ACC112 (cell line): ENCODE data around the gene FBN3.

Experiments used
- H2AFZ ChIP-seq: fragments of 200-600 bp; sonication (generic); one replicate; pipeline ENCODE4 v1.6.0; 2017; ENCODE audit warnings: antibody characterized with exemption, low read length; ENCODE audit not compliant: unreplicated experiment
- H3K27ac ChIP-seq: fragments of 200-600 bp; sonication (generic); 2 replicates; pipeline ENCODE4 v1.5.1; 2014; ENCODE audit warnings: low read depth, mild to moderate bottlenecking, antibody characterized with exemption, low read length, moderate library complexity
- H3K27me3 ChIP-seq: fragments of 200-600 bp; sonication (generic); 2 replicates; pipeline ENCODE4 v1.6.1; 2014; ENCODE audit warnings: mild to moderate bottlenecking, antibody characterized with exemption, low read length, moderate library complexity, mixed read lengths; ENCODE audit not compliant: insufficient read depth
- H3K36me3 ChIP-seq: fragments of 200-600 bp; sonication (generic); 2 replicates; pipeline ENCODE4 v1.6.1; 2016; ENCODE audit warnings: mild to moderate bottlenecking, antibody characterized with exemption, low read length, moderate library complexity, mixed read lengths; ENCODE audit not compliant: insufficient read depth
- H3K4me1 ChIP-seq: fragments of 200-600 bp; sonication (generic); one replicate; pipeline ENCODE4 v1.6.1; 2016; ENCODE audit warnings: low read length, mixed read lengths; ENCODE audit not compliant: insufficient read depth, unreplicated experiment, control insufficient read depth
- H3K4me3 ChIP-seq: fragments of 200-600 bp; sonication (generic); 2 replicates; pipeline ENCODE4 v1.5.1; 2014; ENCODE audit warnings: mild to moderate bottlenecking, low read depth, low read length
- H3K79me2 ChIP-seq: fragments of 200-600 bp; sonication (generic); one replicate; pipeline ENCODE4 v1.6.0; 2016; ENCODE audit warnings: low read length; ENCODE audit not compliant: control insufficient read depth, unreplicated experiment, insufficient read depth

FBN3 gene

DNA sequence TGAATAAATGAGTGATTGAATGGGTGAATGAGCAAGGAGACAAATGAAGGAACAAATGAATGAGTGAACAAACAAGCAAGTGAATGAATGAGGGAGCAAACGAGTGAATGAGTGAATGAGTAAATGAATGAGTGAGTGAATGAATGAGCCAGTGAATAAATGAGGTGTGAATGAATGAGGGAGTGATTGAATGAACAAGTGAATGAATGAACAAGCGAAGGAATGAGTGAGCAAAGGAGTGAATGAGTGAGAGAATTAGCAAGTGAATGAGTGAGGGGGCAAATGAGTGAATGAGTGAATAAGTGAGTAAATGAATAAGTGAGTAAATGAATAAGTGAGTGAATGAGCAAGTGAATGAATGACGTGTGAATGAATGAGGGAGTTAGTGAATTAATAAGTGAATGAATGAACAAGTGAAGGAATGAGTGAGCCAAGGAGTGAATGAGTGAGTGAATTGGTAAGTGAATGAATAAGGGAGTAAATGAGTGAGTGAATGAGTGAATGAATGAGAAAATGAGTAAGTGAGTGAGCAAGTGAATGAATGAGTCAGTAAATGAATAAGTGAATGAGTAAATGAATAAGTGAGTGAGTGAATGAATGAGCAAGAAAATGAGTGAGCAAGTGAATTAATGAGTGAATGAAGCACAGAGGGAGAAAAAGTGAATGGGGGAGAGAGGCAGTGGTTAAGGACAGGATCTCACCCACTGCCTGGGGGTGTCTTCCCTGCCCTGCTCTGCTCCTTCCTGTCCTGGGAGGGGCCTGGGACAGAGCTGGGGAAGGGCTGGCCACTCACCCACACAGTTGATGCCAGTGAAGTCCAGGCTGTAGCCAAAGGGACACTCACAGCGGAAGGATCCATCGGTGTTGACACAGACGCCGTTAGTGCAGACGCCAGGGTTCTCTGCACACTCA, 60.4 kb downstream of the FBN3 start:
- Histone ChIP-seq H3K36me3 (no peaks in the 10 kb centered on the region), H3K4me3 (no peak overlapping the region), H3K79me2 (no peaks in the 10 kb centered on the region), H3K4me1 (no peaks in the 10 kb centered on the region), H3K27ac (no peak overlapping the region), H2AFZ (no peak overlapping the region), H3K27me3 (no peaks in the 10 kb centered on the region)

DNA sequence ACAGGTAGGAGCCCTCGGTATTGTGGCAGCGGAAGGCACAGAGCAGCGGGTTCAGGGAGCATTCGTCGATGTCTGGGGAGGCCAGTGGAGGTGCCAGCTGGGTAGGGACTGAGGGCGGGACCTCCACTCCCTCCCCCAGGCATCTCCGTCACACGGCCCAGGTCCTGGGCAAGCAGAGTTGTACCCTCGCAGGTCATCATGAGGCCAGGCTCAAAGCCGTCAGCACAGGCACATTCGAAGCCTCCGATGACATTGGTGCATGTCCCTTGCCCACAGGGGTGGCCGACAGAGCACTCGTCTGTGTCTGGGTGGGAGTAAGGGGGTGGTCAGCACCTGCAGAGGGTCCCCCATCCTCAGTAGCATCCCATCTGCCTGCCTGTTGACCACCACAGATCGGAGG, 61.5 kb downstream of the FBN3 start:
- Histone ChIP-seq H2AFZ (no peak overlapping the region), H3K27me3 (no peaks in the 10 kb centered on the region)

DNA sequence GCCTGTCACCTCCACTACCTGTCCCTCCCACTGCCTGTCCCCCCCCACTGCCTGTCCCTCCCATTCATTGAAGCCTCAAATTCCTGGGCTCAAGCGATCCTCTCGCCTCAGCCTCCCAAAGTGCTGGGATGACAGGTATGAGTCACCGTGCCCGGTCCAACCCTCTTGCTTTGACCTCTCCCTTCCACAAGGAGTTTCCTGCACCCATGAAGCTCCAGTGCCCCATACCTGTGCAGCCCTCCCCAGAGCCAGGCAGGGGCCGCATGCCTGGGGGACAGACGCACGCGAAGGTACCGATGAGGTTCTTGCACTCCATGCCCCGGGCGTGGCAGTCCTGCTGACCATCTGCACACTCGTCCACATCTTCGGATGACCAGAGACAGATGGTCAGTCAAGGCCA, 62.5 kb downstream of the FBN3 start:
- Histone ChIP-seq H3K4me3 (no peak overlapping the region), H3K79me2 (no peaks in the 10 kb centered on the region), H3K27ac (no peak overlapping the region), H2AFZ (no peak overlapping the region), H3K4me1 (no peaks in the 10 kb centered on the region), H3K36me3 (no peaks in the 10 kb centered on the region), H3K27me3 (no peaks in the 10 kb centered on the region)

More for the DNA sequence above, 61.5 kb downstream of the FBN3 start:
- no peak overlapping the region for H3K4me3 ChIP-seq
- no peaks in the 10 kb centered on the region for H3K79me2 ChIP-seq
- H3K4me1 ChIP-seq, result no peaks in the 10 kb centered on the region
- no peak overlapping the region for H3K27ac ChIP-seq
- H3K36me3 ChIP-seq, result no peaks in the 10 kb centered on the region

- no peak overlapping the region for H3K27ac ChIP-seq
- H3K27me3 ChIP-seq, result no peaks in the 10 kb centered on the region
- H2AFZ ChIP-seq, result no peak overlapping the region
- no peak overlapping the region for H3K4me3 ChIP-seq
- H3K79me2 ChIP-seq, result no peaks in the 10 kb centered on the region
- H3K36me3 ChIP-seq, result no peaks in the 10 kb centered on the region
- H3K4me1 ChIP-seq, result no peaks in the 10 kb centered on the region
These were observed 63.6 kb downstream of the FBN3 start for GRCh38 chr19:8085598-8086408.

DNA sequence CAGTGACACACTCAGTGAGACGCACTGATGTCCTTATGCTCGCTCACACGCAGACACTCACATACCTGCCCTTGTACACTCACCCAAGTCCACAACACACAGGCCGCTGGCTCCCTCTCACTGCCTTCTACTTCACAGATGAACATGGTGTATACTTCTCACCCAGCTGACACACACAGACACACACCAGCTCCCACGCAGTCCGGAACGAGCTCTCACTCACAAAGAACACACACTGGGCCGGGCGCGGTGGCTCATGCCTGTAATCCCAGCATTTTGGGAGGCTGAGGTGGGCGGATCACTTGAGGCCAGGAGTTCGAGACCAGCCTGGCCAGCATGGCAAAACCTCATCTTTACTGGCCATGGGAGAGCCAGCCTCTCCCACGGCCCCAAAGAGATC, 65.2 kb downstream of the FBN3 start:
- no peak overlapping the region for H3K4me3 ChIP-seq
- no peaks in the 10 kb centered on the region for H3K79me2 ChIP-seq
- no peak overlapping the region for H2AFZ ChIP-seq
- no peaks in the 10 kb centered on the region for H3K4me1 ChIP-seq
- H3K27me3 ChIP-seq, result no peaks in the 10 kb centered on the region
- H3K27ac ChIP-seq, result no peak overlapping the region
- H3K36me3 ChIP-seq, result no peaks in the 10 kb centered on the region

- Histone ChIP-seq H3K79me2 (no peaks in the 10 kb centered on the region), H3K36me3 (no peaks in the 10 kb centered on the region), H3K27me3 (no peaks in the 10 kb centered on the region), H3K4me3 (no peak overlapping the region), H3K4me1 (no peaks in the 10 kb centered on the region), H3K27ac (no peak overlapping the region), H2AFZ (no peak overlapping the region)
These were observed 66.3 kb downstream of the FBN3 start for GRCh38 chr19:8083141-8083540.

GRCh38 chr19:8081569-8082550, 67.5 kb downstream of the FBN3 start:
- Histone ChIP-seq H3K79me2 (no peaks in the 10 kb centered on the region), H3K4me3 (no peak overlapping the region), H3K36me3 (no peaks in the 10 kb centered on the region), H3K27ac (no peak overlapping the region), H2AFZ (no peak overlapping the region), H3K27me3 (no peaks in the 10 kb centered on the region), H3K4me1 (no peaks in the 10 kb centered on the region)

DNA sequence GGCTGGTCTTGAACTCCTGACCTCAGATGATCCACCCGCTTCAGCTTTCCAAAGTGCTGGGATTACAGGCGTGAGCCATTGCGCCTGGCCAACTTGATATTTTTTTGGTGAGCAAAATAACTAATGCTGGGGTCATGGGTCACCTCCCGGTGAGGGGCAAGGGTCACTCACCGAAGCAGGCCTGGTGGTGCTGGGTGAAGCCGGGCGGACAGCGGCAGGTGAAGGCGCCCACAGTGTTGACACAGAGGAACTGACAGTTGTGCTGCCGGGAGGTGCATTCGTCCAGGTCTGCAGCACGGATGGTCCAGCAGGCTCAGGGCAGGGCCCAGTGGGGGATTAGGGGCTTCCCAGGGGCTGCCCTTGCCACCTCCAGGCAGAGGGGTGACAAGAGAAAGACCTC, 68.6 kb downstream of the FBN3 start:
- H2AFZ ChIP-seq, result no peak overlapping the region
- H3K79me2 ChIP-seq, result no peaks in the 10 kb centered on the region
- no peak overlapping the region for H3K27ac ChIP-seq
- H3K4me1 ChIP-seq, result no peaks in the 10 kb centered on the region
- H3K4me3 ChIP-seq, result no peak overlapping the region
- H3K27me3 ChIP-seq, result no peaks in the 10 kb centered on the region
- no peaks in the 10 kb centered on the region for H3K36me3 ChIP-seq

DNA sequence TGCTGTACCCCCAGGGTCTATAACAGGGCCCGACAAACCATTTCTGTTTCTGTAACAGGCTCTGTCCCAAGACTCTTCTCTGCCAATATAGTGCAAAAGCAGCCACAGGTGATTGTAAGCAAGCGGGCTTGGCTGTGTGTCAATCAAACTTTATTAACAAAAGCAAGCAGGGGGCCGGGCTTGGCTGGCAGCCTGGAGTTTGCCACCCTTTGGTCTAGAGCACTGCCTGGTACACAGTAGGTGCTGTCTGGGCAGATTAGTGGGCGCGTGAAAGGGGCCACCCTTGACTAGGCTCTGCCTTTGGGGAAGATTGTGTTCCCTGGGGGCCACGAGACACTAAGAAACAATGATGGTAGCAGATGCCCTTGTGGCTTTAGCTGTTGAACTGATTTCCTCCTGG, 69.4 kb downstream of the FBN3 start:
- H3K36me3 ChIP-seq, result no peaks in the 10 kb centered on the region
- no peak overlapping the region for H3K27ac ChIP-seq

More for the DNA sequence above, 69.4 kb downstream of the FBN3 start:
- Histone ChIP-seq H2AFZ (no peak overlapping the region), H3K27me3 (no peaks in the 10 kb centered on the region), H3K79me2 (no peaks in the 10 kb centered on the region), H3K4me1 (no peaks in the 10 kb centered on the region), H3K4me3 (no peak overlapping the region)
